GM19023 (cell line): ENCODE data around the gene OSBPL10.
A peak's percentile ranks its signal among the peaks of the same experiment; 100 is the strongest.

ENCODE experiments used
- ATAC-seq: cut with Tn5 transposase; IDR thresholded peaks from one replicate; pipeline ENCODE4 v1.9.1; 2021; ENCODE audit warnings: mild to moderate bottlenecking, moderate library complexity; ENCODE audit not compliant: unreplicated experiment

The OSBPL10 gene

DNA sequence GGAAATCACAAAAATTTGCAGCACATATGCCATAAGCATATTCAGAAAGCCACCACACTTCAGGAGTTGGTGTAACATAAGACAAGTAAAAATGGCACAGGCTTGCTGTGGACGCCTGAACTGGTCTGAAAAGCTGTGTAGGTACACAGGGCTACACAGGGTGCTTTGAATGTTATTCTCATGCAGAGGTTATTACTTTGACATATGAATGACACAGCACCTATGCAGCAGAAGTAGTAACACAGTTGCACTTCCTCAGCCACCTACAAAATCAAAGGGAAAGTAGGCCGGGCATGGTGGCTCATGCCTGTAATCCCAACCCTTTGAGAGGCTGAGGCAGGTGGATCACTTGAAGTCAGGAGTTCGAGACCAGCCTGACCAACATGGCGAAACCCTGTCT lies 54.5 kb downstream of the OSBPL10 start:
- ATAC-seq = no peak

- no peak for ATAC-seq
Measured at GRCh38 chr3:31925271-31925630, 55.8 kb downstream of the OSBPL10 start.

DNA sequence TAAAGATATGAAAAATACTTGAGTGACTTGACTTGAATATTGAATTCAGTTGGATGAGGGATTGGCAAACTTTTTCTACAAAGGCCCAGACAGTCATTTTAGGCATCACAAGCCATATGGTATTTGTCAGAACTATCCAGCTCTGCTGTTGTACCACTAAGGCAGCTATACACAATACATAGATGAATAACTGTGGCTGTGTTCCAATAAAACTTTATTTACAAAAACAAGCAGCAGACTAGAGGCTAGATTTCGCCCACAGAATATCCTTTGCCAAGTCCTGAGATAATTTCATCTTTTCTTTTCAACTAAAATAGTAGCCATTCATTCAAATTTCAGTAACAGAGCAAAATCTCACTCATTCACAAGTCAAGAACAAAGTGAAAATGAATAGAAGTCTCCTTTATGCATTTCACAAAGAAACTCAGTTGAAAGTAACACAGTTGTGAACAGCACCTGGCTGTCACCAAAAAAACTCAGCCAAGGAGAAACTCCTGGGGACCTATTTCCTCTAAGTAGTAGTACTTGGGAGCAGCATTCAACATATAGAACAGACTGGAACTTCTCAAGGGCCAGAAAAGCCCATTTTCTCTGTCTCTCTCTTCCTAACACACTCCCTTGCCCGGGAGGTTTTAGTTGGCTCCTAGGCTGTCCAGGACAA lies 56.3 kb downstream of the OSBPL10 start:
- no peak for ATAC-seq

DNA sequence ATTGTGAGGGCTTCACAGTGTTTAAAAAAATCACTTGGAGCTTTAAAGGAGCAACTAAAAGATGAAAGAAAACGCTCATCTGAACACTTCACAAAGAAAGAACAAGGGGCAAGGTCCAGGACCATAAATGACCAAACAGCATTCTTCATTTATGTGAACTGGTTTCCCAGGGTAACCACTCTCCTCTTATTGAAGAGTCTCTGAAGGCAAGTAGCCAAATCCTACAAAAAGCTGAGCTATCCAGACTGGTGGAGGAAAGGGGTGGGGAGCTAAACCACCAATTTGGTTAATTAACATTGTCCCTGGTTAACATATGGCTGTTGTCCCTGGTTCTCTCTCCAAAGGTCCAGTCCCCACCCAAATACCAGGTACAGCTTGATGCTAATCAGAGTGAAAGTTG lies 58.1 kb downstream of the OSBPL10 start:
- no peak for ATAC-seq

- ATAC-seq = no peak
Measured at GRCh38 chr3:31921837-31922236, 59.2 kb downstream of the OSBPL10 start.

DNA sequence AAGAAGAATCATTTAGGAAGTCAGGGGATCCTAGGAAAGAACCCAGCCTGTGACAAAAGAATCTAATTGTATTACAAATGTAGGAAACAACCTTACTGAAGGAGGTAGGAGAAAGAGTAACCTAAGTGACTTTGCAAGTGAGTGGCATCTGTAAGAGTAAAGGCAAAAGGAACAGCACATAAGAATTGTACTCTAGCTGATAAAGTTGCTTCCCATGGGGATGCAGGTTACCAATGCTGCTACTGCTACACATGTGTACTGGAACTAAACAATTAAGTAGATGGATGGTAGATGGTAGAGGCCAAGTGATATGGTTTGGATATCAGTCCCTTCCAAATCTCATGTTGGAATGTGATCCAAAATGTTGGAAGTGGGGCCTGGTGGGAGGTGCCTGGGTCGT lies 60.8 kb downstream of the OSBPL10 start:
- ATAC-seq = no peak

DNA sequence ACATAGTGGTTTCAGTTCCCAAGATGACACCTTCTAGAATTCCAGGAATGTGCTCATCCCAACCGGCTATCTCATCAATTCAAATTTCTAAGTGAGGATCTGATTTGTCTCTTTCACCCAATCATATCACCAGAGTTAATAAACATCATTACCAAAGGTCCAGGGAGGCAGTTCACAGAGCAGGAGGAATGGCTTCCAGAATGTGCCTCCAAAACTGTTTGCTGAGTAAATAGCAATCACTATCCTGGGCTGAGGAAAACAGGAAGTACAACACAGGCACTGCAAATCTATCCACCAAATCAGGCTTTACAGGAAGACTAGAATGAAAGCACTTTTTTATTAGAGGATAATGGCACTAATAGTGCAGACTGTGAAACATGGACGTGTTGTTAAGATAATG lies 61.5 kb downstream of the OSBPL10 start:
- ATAC-seq = no peak

DNA sequence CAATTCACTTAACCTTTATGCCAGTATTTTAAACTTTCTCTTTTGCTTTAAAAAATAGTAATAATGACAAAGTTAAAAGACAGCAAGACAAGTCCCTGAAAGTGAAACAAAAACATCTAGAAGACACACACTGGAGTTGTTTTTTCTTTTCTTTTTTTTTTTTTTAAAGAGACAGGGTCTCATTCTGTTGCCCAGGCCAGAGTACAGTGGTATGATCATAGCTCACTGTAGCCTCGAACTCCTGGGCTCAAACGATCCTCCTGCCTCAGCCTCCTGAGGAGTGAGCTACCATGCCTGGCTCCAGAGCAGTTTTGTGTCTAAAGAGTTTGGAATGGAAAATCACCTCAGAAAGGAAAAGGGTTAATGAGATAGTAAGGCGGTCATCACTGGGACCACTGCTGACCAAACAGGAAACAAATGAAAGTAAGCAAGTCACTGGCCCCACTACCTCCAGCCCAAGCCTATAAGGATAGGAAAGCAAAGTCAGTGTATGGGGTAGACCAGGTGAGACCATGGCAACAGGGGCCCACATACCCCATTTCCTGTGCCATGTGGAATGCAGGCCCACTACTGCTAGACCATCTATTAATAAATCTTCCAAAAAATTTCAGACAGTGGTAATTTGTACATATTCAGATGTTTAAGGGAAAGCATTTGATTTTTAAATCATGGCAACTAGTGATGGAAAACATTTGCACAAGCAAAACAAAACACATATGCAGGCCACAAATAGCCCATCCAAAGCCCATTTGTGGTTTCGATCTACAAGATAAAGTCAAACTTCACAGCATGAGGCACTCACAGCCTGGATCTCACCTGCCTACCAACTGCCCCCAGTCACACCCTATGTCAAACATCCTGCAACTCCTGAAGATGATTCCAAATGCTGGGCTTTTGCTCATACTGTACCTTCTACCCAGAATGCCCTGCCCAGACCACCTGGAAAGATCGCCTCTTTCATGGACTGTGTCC lies 62.6 kb downstream of the OSBPL10 start:
- peak; percentile 82 for ATAC-seq

DNA sequence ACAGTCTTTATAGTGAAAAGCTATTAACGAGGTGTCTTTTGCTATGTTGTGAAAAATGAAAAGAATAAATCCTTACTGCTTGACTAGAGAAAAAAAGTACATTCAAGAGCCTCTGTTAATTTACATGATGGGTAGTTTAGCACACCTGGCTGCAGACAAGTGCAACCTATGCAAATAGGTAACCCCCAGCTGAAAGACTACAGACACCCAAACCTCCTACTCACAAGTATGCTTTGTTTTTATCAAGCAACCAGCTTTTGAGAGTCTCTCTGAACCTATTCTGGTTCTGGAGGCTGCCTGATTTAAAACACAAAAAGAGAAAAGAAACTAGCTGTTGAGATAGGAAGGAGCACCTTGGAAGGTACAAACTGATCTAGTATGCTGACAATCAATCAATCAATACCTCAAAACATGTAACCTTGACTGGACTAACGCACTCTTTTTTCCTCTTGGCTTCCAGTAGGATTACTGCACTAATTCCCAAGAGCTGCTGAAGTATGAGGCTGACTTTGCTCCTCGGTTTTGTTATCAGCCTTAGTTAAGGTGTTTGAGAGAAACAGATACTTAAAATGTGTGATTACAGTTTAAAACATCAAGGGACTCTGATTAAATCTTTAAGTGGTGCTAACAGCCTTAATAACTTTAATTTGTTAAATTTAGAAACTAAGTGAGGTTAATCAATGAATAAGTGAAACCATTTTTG lies 63.6 kb downstream of the OSBPL10 start:
- peak; percentile 81 for ATAC-seq

DNA sequence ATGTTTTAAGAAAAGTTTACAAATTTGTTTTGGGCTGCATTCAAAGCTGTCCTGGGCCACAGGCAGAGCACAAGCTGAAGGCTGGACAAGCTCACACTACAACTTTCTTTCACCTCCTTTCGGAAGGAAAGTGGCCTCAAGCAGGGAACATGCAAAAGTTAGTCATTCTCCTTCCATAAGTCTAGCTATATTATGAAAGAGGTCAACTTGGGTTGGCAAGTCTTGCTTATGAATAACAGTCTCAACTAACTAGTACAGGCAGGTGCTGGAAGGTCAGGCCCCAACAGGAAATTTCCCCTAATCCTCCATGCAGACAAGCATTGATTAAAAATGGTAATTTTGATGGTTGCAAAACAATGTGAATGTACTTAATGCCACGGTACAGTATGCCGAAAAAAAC lies 69.4 kb downstream of the OSBPL10 start:
- ATAC-seq = no peak

- ATAC-seq = no peak
Measured at GRCh38 chr3:31911124-31911523, 69.9 kb downstream of the OSBPL10 start.

- ATAC-seq = no peak
Measured at GRCh38 chr3:31909455-31909854, 71.6 kb downstream of the OSBPL10 start.

GRCh38 chr3:31908391-31909097 lies 72.5 kb downstream of the OSBPL10 start:
- no peak for ATAC-seq

- ATAC-seq = no peak
Measured at GRCh38 chr3:31906182-31906581, 74.9 kb downstream of the OSBPL10 start.

- no peak for ATAC-seq
Measured at GRCh38 chr3:31903686-31904431, 77.2 kb downstream of the OSBPL10 start.

DNA sequence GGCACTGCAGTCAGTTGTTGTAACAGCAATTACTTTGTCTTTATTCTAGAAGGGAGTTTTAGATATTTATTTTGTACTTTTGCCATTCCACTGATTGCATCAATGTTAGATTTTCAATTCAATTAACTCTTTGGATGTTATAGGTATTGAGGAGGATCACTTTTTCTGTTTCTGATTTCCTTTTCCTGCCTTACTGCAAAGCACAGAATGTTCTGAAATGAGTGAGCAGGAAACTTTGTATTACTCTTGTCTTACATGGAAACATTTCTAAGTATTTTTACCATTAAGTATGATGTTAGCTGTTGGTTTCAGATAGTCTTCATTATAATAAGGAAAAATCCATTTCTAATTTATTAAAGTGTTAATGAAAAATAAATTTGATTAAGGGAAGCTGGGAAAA lies 80.5 kb downstream of the OSBPL10 start:
- no peak for ATAC-seq

DNA sequence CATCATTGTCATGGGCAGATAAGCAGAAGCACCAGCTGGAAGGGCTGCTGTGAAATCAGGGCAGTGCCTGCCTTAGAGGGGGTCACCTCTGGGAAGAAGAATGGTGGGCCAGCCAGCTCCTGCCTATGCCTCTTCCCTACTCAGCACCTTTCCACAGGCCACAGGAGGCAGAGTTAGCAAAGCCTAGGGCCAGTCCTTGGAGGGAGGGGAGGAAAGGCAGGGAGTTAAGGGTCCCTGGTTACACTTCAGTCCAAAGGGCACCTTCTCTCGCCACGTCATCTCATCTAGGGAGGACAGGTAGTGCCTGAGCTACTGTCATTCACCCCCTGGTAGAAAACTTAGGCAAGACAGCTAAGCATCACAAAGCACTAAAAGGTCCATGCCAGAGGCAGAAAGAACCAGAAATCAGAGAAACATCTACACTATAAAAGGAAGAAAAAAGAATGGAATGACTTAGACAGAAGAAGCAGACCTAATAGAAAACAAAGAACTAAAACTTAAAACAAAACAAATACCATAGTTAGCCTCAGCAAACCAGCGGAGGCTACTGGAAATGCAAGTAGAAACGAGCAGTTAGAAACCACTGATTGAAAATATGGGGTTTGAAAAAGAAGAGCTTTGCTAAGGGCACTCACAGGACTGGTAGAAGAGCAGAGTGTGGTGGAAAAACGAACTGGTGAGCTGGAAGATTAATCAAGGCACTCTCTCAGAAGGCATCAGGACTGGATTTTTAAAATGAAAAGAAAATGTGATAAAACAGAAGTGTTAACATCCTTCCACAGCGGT lies 84.2 kb downstream of the OSBPL10 start:
- ATAC-seq = no peak

DNA sequence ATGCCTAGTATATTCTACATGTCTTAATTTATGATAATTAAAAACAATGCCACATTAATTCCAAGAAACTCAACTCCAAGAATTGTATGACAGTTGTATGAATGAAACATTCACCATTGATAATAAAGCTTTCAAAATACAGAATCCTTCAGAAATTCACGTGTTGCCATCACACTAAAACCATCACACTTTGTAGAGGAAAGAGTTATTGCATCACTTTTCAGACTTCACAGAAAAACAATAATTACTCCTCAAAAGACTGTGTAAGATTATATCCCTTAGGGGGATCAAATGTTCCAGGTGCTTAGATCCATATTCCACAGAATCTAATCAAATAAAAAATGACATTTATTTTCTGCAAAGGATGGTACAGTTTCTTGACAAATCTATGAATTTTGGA lies 85.0 kb downstream of the OSBPL10 start:
- ATAC-seq = no peak

GRCh38 chr3:31895471-31895870 lies 85.6 kb downstream of the OSBPL10 start:
- no peak for ATAC-seq
